ENCODE data around the gene LRRC3. TPM values are rescaled to one million over a fixed set of nuclear protein-coding genes. Genes with fewer than 3 reads are reported as not detected.

Gene LRRC3
- polyA plus RNA-seq, 1 of the 3 experiments (the other 2 are of a cell fraction) = 2.3 TPM

DNA sequence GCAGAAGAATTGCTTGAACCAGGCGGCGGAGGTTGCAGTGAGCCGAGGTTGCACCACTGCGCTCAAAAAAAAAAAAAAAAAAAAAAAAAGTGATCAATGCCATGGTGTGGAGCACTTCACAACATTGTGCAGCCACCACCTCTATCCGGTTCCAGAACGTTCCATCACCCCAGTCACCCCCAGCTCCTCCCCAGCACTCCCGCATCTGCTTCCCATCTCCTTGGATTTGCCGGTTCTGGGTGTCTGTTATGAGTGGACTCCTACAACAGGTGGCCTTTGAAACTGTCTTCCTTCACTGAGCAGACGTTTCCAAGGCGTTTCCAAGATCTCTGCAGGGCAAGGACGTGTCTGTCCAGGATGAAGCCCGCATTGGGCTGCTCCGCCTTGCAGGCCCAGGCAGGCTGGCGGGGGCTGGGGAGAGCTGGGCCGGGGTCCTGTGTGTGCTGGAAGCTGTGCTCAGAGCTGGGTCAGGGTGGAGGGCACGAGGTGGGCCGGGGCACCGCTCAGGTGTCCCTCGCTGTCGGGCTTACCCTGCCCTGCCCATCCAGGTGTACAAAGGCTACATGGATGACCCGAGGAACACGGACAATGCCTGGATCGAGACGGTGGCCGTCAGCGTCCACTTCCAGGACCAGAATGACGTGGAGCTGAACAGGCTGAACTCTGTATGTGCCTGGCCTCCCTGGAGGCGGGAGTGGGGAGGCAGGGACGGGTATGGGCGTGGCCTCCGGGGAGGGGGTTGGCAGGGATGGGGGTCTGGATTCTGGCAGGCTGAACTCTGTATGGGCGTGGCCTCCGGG, 14.9 kb upstream of the LRRC3 start:
- CTCF ChIA-PET = interaction anchor here (1.9 kb wide), 1 partner anchor 9 kb away, joined by 9 read pairs; no protein-coding TSS in a partner anchor
- no peaks in the 10 kb centered on the region for H3F3A ChIP-seq (replicated peaks; ENCODE audit: insufficient read depth)
- H3K27ac ChIP-seq (ENCODE audit: low read depth in 2 of 2, low read length in 1 of 2) = no peak overlapping the region; a peak in 1 of 4 replicates
- H3K4me3 ChIP-seq (ENCODE audit: low read depth in 2 of 2, low read length in 1 of 2) = no peak overlapping the region
- H3K9me3 ChIP-seq = no peaks in the 10 kb centered on the region
- H3K36me3 ChIP-seq (replicated peaks in 1 of 2; ENCODE audit: control insufficient read depth in 1 of 2, insufficient read depth in 2 of 2, low read length in 1 of 2) = no peaks in the 10 kb centered on the region
- no peaks in the 10 kb centered on the region for H3K27me3 ChIP-seq (ENCODE audit: insufficient read depth)
- TF ChIP-seq RAD21 (IDR thresholded peaks at IDR 0.05; ENCODE audit: low read length) = no peak
- TF ChIP-seq EZH2phosphoT487 (IDR thresholded peaks at IDR 0.05; ENCODE audit: borderline replicate concordance, low read depth) = no peak
- no peak for TF ChIP-seq FOSL2 (IDR thresholded peaks at IDR 0.05; ENCODE audit: borderline replicate concordance, low read depth)
- TF ChIP-seq RFX5 (IDR thresholded peaks at IDR 0.05; ENCODE audit: low read length) = no peak
- TF ChIP-seq FOXJ3 (CRISPR knock-in tag; IDR thresholded peaks at IDR 0.05) = no peak
- TF ChIP-seq EP300 (IDR thresholded peaks at IDR 0.05; ENCODE audit: borderline replicate concordance in 1 of 2, low read depth in 1 of 2, low read length in 1 of 2) = no peak
- TF ChIP-seq GABPA (IDR thresholded peaks at IDR 0.05; ENCODE audit: low read depth) = no peak
- no peak for TF ChIP-seq MEF2A (IDR thresholded peaks at IDR 0.05; ENCODE audit: borderline replicate concordance, low read depth)
- no peak for TF ChIP-seq NFIC (IDR thresholded peaks at IDR 0.05; ENCODE audit: borderline replicate concordance)
- TF ChIP-seq, protein P1, sequence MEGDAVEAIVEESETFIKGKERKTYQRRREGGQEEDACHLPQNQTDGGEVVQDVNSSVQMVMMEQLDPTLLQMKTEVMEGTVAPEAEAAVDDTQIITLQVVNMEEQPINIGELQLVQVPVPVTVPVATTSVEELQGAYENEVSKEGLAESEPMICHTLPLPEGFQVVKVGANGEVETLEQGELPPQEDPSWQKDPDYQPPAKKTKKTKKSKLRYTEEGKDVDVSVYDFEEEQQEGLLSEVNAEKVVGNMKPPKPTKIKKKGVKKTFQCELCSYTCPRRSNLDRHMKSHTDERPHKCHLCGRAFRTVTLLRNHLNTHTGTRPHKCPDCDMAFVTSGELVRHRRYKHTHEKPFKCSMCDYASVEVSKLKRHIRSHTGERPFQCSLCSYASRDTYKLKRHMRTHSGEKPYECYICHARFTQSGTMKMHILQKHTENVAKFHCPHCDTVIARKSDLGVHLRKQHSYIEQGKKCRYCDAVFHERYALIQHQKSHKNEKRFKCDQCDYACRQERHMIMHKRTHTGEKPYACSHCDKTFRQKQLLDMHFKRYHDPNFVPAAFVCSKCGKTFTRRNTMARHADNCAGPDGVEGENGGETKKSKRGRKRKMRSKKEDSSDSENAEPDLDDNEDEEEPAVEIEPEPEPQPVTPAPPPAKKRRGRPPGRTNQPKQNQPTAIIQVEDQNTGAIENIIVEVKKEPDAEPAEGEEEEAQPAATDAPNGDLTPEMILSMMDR (IDR thresholded peaks at IDR 0.05) = no peak
- TF ChIP-seq, protein P2, sequence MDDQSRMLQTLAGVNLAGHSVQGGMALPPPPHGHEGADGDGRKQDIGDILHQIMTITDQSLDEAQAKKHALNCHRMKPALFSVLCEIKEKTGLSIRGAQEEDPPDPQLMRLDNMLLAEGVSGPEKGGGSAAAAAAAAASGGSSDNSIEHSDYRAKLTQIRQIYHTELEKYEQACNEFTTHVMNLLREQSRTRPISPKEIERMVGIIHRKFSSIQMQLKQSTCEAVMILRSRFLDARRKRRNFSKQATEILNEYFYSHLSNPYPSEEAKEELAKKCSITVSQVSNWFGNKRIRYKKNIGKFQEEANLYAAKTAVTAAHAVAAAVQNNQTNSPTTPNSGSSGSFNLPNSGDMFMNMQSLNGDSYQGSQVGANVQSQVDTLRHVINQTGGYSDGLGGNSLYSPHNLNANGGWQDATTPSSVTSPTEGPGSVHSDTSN (IDR thresholded peaks at IDR 0.05) = no peak
- no peak for TF ChIP-seq TCF12 (IDR thresholded peaks at IDR 0.05)
- TF ChIP-seq JUND (IDR thresholded peaks at IDR 0.05) = no peak
- no peak for TF ChIP-seq YY1 (IDR thresholded peaks at IDR 0.05; ENCODE audit: low read depth)
- no peak for TF ChIP-seq SMC3 (IDR thresholded peaks at IDR 0.05; ENCODE audit: low read depth, low read length)
- no peak for TF ChIP-seq RXRA (IDR thresholded peaks at IDR 0.05; ENCODE audit: borderline replicate concordance, low read depth)
- 73% methylated on average over 24 of the region's 33 CpGs for WGBS (ENCODE audit: low lambda C conversion rate)
- H3K79me2 ChIP-seq (ENCODE audit: insufficient read depth) = no peaks in the 10 kb centered on the region
- POLR2A ChIA-PET = no interaction called here
- peaks cover 0 to 53% of the 10 kb centered on the region in 2 experiments; a peak in 1 of 4 replicates for H3K4me1 ChIP-seq (ENCODE audit: control insufficient read depth in 1 of 2, insufficient read depth in 2 of 2, low read depth in 1 of 2, low read length in 1 of 2)
- no peak overlapping the region for H3K4me2 ChIP-seq
- no peaks in the 10 kb centered on the region for H4K20me1 ChIP-seq (ENCODE audit: insufficient read depth)
- H3K9ac ChIP-seq = no peak overlapping the region
- no peaks in the 10 kb centered on the region for H3K9me2 ChIP-seq
- DNase-seq = no peak
- H2AFZ ChIP-seq (ENCODE audit: low read depth) = no peak overlapping the region

All from SK-N-SH (cell line).